Measurements from ENCODE around the gene CDC42SE2.
A peak's percentile ranks its signal among the peaks of the same experiment; 100 is the strongest.
"Not testable (repeated sequence)": the region's sequence is repeated elsewhere in the genome, so short reads cannot be mapped to it uniquely, and the experiment has no call there.

Gene CDC42SE2

GRCh38 chr5:131367219-131367860, 103.5 kb downstream of the CDC42SE2 start:
- no peak for DNase-seq

- no peak for DNase-seq
These were observed 105.0 kb downstream of the CDC42SE2 start for GRCh38 chr5:131368866-131369265.

GRCh38 chr5:131369558-131369957, 105.7 kb downstream of the CDC42SE2 start:
- no peak for DNase-seq

- DNase-seq = no peak
These were observed 108.0 kb downstream of the CDC42SE2 start for GRCh38 chr5:131371835-131372234.

GRCh38 chr5:131373265-131373664, 109.4 kb downstream of the CDC42SE2 start:
- peak in 1 of 5 experiments; percentile 67 for DNase-seq

- DNase-seq = peak in 2 of 5 experiments; percentile 13 to 52
These were observed 111.5 kb downstream of the CDC42SE2 start for GRCh38 chr5:131375351-131375750.

- no peak for DNase-seq
These were observed 113.5 kb downstream of the CDC42SE2 start for GRCh38 chr5:131377346-131377745.

GRCh38 chr5:131377785-131378325, 114.0 kb downstream of the CDC42SE2 start:
- no peak for DNase-seq

GRCh38 chr5:131378721-131379541, 115.1 kb downstream of the CDC42SE2 start:
- peak in 2 of 5 experiments; percentile 34 to 42 for DNase-seq

- peak; percentile 33 to 91 (median 67) for DNase-seq
These were observed 115.9 kb downstream of the CDC42SE2 start for GRCh38 chr5:131379723-131380122.

GRCh38 chr5:131380238-131380637, 116.4 kb downstream of the CDC42SE2 start:
- DNase-seq = not testable (repeated sequence)

- DNase-seq = peak in 1 of 5 experiments; percentile 51
These were observed 117.2 kb downstream of the CDC42SE2 start for GRCh38 chr5:131381021-131381420.

GRCh38 chr5:131381777-131382176, 117.9 kb downstream of the CDC42SE2 start:
- DNase-seq = peak in 1 of 5 experiments; percentile 62

GRCh38 chr5:131382407-131383395, 118.8 kb downstream of the CDC42SE2 start:
- DNase-seq = peak in 3 of 5 experiments; percentile 35 to 95 (median 72)

GRCh38 chr5:131384173-131384572, 120.3 kb downstream of the CDC42SE2 start:
- peak in 1 of 5 experiments; percentile 41 for DNase-seq

GRCh38 chr5:131384616-131385214, 120.9 kb downstream of the CDC42SE2 start:
- peak in 2 of 5 experiments; percentile 50 to 57 for DNase-seq

GRCh38 chr5:131386124-131386523, 122.3 kb downstream of the CDC42SE2 start:
- DNase-seq = no peak

GRCh38 chr5:131386779-131387178, 122.9 kb downstream of the CDC42SE2 start:
- DNase-seq = no peak

- DNase-seq = no peak
These were observed 123.4 kb downstream of the CDC42SE2 start for GRCh38 chr5:131387255-131387654.

- DNase-seq = peak in 1 of 5 experiments; percentile 76
These were observed 125.4 kb downstream of the CDC42SE2 start for GRCh38 chr5:131389096-131389868.

GRCh38 chr5:131389869-131390265, 126.0 kb downstream of the CDC42SE2 start:
- no peak for DNase-seq
